Measurements from ENCODE around the gene RNF13. TPM values are rescaled to one million over a fixed set of nuclear protein-coding genes. Genes with fewer than 3 reads are reported as not detected.

Gene RNF13
- total RNA-seq, 2 donors from 2014 or later, result 41.3 to 49.1 TPM

GRCh38 chr3:149908424-149908957 is 95.5 kb downstream of the RNF13 start:
- no peaks in the 10 kb centered on the region for H3K4me1 ChIP-seq
- no peak overlapping the region for H3K27ac ChIP-seq
- intact Hi-C loops (cut with DNase I), result no loop called here
- no peak for DNase-seq
- H3K4me3 ChIP-seq, result no peak overlapping the region
- no peak overlapping the region for H3K9ac ChIP-seq (ENCODE audit: low read depth in 2 of 2, low read length in 2 of 2)
- no peaks in the 10 kb centered on the region for H3K9me3 ChIP-seq
- no peaks in the 10 kb centered on the region for H3K27me3 ChIP-seq
- H3K36me3 ChIP-seq, result no peaks in the 10 kb centered on the region
- no peak for TF ChIP-seq CTCF (IDR thresholded peaks at IDR 0.05)

- DNase-seq, result no peak
- no peaks in the 10 kb centered on the region for H3K27me3 ChIP-seq
- H3K4me1 ChIP-seq, result no peaks in the 10 kb centered on the region
- no peaks in the 10 kb centered on the region for H3K36me3 ChIP-seq
- no peak overlapping the region for H3K27ac ChIP-seq
- H3K9me3 ChIP-seq, result no peaks in the 10 kb centered on the region
- no peak for TF ChIP-seq CTCF (IDR thresholded peaks at IDR 0.05)
- H3K9ac ChIP-seq (ENCODE audit: low read depth in 2 of 2, low read length in 2 of 2), result no peak overlapping the region
- intact Hi-C loops (cut with DNase I), result no loop called here
- H3K4me3 ChIP-seq, result no peak overlapping the region
Measured at GRCh38 chr3:149909923-149910322, 96.9 kb downstream of the RNF13 start.

GRCh38 chr3:149917124-149917667 is 104.2 kb downstream of the RNF13 start:
- no peak overlapping the region for H3K9ac ChIP-seq (ENCODE audit: low read depth in 2 of 2, low read length in 2 of 2)
- no peak overlapping the region for H3K4me3 ChIP-seq
- no peak for DNase-seq
- H3K27ac ChIP-seq, result no peak overlapping the region
- no peaks in the 10 kb centered on the region for H3K9me3 ChIP-seq
- no peaks in the 10 kb centered on the region for H3K4me1 ChIP-seq
- H3K36me3 ChIP-seq, result no peaks in the 10 kb centered on the region
- no peak for TF ChIP-seq CTCF (IDR thresholded peaks at IDR 0.05)
- H3K27me3 ChIP-seq, result no peaks in the 10 kb centered on the region
- intact Hi-C loops (cut with DNase I), result no loop called here

- intact Hi-C loops (cut with DNase I), result no loop called here
- H3K9ac ChIP-seq (ENCODE audit: low read depth in 2 of 2, low read length in 2 of 2), result no peak overlapping the region
- DNase-seq, result no peak
- H3K4me1 ChIP-seq, result no peaks in the 10 kb centered on the region
- H3K4me3 ChIP-seq, result no peak overlapping the region
- H3K36me3 ChIP-seq, result no peaks in the 10 kb centered on the region
- TF ChIP-seq CTCF (IDR thresholded peaks at IDR 0.05), result no peak
- H3K27ac ChIP-seq, result no peak overlapping the region
- no peaks in the 10 kb centered on the region for H3K27me3 ChIP-seq
- H3K9me3 ChIP-seq, result no peaks in the 10 kb centered on the region
Measured at GRCh38 chr3:149919509-149919908, 106.5 kb downstream of the RNF13 start.

- Histone ChIP-seq H3K27me3 (no peaks in the 10 kb centered on the region), H3K4me3 (no peak overlapping the region), H3K9me3 (no peaks in the 10 kb centered on the region), H3K4me1 (no peaks in the 10 kb centered on the region), H3K27ac (no peak overlapping the region), H3K36me3 (no peaks in the 10 kb centered on the region), H3K9ac (ENCODE audit: low read depth in 2 of 2, low read length in 2 of 2) (no peak overlapping the region)
- intact Hi-C loops (cut with DNase I), result no loop called here
- no peak for DNase-seq
- TF ChIP-seq CTCF (IDR thresholded peaks at IDR 0.05), result no peak
Measured at GRCh38 chr3:149920119-149920518, 107.1 kb downstream of the RNF13 start.
